H1 (cell line): ENCODE results near the gene DNAJC5G.

Experiments
- CTCF ChIP-seq, 3 experiments: IDR thresholded peaks; 1 replicate in 2 of 3; 2 replicates in 1 of 3; pipeline versions ENCODE4 v1.5.1 to v1.6.1; 2011; ENCODE audit warnings: low read length in 3 of 3, mild to moderate bottlenecking in 3 of 3, inconsistent platforms in 2 of 3, low read depth in 1 of 3, moderate library complexity in 1 of 3; ENCODE audit not compliant: insufficient read depth in 1 of 3; ENCODE audit errors: control extremely low read depth in 1 of 3
- GABPA ChIP-seq: IDR thresholded peaks from 2 replicates; pipeline ENCODE4 v1.6.1; 2011; ENCODE audit warnings: mild to moderate bottlenecking, low read length, moderate library complexity, borderline replicate concordance; ENCODE audit not compliant: insufficient read depth
- TAF1 ChIP-seq: IDR thresholded peaks from 2 replicates; pipeline ENCODE4 v1.6.1; 2011; ENCODE audit warnings: mild to moderate bottlenecking, low read depth, low read length

- no peak for TF ChIP-seq GABPA
- no peak for TF ChIP-seq TAF1
- no peak for TF ChIP-seq CTCF (IDR thresholded peaks at IDR 0.05; ENCODE audit: control extremely low read depth in 1 of 3, insufficient read depth in 1 of 3, low read depth in 1 of 3, low read length in 3 of 3)
Observed at GRCh38 chr2:27316655-27317412, 41.6 kb downstream of the DNAJC5G start.
